NCI-H1048 (cell line): ENCODE results near the gene DEAF1.

Source experiments
- DNase-seq: peaks from one replicate; lab custom pipeline; 2025; lab: John Stamatoyannopoulos, UW

DEAF1 gene

DNA sequence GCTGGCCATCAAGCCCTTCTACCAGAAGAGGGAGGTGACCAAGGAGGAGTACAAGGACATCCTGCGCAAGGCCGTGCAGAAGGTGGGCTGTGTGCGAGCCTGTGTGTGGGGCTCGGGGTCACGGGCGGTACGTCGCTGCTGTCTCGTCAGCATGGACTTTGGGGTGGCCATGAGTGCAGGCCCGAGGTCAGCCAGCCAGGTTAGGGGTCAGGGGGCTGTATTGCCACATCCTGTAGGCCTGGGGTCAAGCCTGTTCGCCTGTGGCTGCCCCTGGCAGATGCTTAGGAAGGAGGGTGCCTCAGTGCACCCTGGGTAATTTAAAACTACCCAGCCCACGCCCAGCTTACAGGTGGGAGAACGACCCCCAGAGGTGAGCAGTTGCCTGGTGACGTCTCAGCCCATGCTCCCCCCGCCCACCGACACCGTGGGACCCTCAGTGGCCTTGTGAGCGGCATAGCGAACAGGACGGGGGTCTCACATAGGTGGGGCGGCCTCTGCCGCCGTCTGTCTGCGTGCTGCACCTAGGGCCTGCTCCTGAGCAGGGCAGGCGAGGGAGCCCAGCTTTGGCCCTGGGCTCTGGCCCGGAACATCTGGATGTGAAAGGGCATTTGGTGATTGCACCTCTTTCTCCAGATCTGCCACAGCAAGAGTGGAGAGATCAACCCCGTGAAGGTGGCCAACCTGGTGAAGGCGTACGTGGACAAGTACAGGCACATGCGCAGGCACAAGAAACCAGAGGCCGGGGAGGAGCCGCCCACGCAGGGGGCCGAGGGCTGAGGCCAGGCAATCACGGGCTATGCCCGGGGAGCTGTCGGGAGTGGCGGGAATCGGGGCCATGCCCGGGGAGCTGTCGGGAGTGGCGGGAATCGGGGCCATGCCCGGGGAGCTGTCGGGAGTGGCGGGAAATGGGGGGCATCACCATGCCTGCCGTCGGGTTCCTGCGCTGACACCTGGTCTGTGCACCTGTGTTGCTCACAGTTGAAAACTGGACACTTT, 83.7 kb downstream of the DEAF1 start:
- DNase-seq: no peak

DNA sequence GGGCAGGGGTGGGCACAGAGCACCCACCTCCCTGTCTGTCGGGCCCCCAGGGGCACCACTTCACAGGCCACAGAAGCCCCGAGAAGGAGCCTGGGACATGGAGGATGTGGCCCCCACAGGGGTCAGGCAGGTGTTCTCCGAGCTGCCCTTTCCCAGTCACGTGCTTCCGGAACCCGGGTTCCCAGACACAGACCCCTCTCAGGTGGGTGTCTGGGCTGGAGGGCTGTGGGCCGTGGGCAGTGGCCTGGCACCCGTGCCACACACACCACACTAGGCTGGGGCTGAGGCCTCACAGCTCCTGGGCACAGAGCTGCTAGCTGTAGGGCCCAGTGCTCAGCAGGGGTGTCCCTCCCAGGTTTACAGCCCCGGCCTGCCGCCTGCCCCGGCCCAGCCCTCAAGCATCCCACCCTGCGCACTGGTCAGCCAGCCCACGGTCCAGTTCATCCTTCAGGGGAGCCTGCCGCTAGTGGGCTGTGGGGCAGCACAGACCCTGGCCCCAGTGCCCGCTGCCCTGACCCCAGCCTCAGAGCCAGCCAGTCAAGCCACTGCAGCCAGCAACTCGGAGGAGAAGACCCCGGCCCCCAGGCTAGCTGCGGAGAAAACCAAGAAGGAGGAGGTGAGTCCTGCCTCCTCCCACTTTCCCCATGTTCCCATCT, 84.7 kb downstream of the DEAF1 start:
- DNase-seq: no peak

- DNase-seq: no peak
Measured at GRCh38 chr11:609341-609811, 85.6 kb downstream of the DEAF1 start.

DNA sequence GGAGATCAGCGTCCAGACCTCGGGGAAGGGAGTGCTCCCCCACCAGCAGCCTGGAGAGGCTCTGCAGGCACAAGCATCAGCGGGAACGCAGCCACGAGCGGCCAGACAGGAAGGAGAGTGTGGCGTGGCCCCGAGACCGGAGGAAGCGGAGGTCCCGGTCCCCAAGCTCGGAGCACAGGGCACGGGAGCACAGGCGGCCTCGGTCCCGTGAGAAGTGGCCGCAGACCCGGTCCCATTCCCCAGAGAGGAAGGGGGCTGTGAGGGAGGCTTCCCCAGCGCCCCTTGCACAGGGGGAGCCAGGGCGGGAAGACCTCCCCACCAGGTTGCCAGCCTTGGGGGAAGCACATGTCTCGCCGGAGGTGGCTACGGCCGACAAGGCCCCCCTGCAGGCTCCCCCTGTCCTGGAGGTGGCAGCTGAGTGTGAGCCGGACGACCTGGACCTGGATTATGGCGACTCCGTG, 86.2 kb downstream of the DEAF1 start:
- DNase-seq: no peak

- DNase-seq: no peak
Measured at GRCh38 chr11:607971-608659, 86.9 kb downstream of the DEAF1 start.

DNA sequence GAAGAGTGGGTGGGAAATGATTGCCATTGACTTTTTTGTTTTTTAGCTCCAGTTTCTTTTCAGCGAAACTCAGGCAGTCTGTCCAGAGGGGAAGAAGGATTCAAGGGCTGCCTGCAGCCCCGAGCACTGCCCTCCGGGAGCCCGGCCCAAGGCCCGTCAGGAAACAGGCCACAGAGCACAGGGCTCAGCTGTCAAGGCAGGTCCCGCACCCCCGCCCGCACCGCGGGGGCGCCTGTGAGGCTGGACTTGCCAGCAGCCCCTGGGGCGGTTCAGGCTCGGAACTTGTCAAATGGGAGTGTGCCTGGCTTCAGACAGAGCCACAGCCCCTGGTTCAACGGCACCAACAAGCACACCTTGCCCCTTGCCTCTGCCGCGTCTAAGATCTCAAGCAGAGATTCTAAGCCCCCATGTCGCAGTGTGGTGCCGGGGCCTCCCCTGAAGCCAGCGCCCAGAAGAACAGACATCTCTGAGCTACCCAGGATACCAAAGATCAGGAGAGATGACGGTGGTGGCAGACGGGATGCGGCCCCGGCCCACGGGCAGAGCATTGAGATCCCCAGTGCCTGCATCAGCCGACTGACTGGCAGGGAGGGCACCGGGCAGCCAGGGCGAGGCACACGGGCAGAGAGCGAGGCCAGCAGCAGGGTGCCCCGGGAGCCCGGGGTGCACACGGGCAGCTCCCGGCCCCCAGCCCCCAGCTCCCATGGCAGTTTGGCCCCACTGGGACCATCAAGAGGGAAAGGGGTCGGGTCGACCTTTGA, 87.8 kb downstream of the DEAF1 start:
- DNase-seq: no peak

DNA sequence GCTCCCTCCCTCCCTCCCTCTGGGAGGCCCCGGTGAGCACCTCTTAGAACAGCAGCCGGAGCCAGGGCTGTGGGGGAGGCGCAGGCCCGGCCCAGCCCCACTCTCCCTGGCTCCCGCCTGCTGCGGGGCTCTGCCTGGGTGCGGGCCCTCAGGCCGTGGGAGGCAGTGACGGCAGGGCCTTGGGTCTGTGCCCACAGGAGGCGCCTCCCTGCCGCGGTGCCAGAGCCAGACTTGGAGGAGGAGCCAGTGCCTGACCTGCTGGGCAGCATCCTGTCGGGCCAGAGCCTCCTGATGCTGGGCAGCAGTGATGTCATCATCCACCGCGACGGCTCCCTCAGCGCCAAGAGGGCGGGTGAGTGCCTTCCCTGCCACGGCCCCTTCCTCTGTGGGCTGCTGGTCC, 88.8 kb downstream of the DEAF1 start:
- DNase-seq: no peak

- DNase-seq: no peak
Measured at GRCh38 chr11:605286-606129, 89.5 kb downstream of the DEAF1 start.

- DNase-seq: no peak
Measured at GRCh38 chr11:603154-603553, 91.9 kb downstream of the DEAF1 start.

DNA sequence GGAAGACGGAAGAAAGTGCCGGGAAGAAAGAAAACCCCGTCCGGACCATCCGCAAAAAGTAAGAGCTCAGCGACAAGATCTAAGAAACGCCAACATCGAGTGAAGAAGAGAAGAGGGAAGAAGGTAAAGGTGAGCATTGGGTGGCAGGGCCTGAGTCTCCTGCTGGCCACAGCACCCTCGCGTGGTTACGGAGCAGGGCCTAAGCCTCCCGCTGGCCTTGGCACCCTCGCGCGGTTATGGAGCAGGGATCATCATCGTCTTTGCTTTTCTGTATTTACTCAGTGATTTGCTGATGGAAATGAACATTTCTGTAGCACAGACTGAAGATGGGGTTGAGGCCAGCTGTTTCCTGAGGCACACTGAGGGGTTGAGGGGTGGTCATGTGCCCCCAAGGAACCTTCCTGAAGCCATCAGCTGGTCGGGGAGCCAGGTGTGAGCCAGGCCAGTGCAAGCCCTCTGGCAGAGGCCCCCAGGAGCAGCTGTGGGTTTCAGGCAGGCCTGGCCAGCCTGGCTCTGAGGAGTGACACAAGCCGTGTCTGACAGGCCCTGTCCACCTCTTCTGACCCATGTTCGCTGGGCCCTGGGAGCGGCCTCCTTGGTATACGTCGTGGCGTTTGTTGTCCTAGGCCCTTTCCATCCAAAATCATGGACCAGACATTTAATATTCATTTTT, 93.3 kb downstream of the DEAF1 start:
- DNase-seq: no peak

DNA sequence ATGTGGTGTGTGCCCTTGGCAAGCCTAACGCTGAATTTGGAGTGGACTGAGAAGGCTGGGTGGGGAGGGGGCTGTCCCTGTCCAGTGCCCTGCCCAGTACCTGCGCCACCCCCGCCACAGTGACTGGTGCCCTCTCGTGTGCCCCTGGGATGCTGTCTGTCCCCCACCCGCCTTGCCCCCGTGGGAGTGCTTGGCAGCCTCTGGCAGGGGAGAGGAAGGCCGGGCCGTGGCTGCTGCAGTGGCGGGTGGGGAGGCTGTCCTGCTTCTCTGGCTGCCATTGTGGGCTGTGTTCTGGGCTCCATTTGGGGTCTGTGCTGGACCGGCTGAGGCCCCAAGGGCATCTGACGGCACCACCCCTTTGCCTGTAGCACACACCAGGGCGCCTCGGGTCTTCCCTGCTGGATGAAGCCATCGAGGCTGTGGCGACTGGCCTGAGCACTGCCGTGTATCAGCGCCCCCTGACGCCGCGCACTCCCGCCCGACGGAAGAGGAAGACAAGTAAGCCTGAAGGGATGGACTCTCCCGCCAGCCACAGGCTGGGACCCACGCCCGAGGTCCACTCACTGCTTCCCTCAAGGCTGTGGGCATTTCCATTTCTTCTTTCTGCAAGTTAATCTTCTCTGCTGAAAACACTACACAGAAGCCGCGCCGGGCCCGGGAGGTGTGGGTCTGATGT, 96.9 kb downstream of the DEAF1 start:
- no peak for DNase-seq

- DNase-seq: no peak
Measured at GRCh38 chr11:597166-597725, 97.8 kb downstream of the DEAF1 start.

GRCh38 chr11:596374-596773, 98.6 kb downstream of the DEAF1 start:
- DNase-seq: no peak

DNA sequence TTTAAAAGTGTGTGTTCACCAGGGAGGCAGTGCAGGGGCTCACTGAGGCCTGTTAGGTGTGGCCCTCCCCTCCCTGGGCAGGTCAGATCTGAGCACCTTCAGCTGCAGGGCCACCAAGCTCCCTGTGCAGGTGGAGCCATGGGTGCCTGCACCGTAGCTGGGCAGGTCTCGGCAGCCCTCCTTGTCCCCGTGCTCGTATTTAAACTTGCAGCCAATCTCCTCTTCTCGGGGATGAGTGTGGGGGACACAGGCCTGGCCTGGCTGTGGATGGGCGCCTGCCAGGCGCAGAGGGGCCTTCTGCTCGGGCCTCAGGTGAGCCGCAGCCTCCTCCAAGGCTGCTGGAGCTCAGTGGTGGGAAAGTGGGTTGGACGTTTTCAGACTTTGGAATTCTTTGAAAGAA, 99.6 kb downstream of the DEAF1 start:
- no peak for DNase-seq
